Mesothelial cell of epicardium (in vitro differentiated cells): ENCODE data around the gene C1orf52. TPM values are rescaled to one million over a fixed set of nuclear protein-coding genes. Genes with fewer than 3 reads are reported as not detected.
"Not testable (repeated sequence)": the region's sequence is repeated elsewhere in the genome, so short reads cannot be mapped to it uniquely, and the experiment has no call there.

ENCODE experiments used
- DNase-seq, 2 experiments: peaks; one replicate each; pipeline ENCODE4 v3.0.0; 2021; ENCODE audit warnings: low spot score in 2 of 2; ENCODE audit not compliant: unreplicated experiment in 2 of 2
- H3K27ac Mint-ChIP-seq: 2 replicates; pipeline ENCODE4 v1.8.0; 2021; ENCODE audit warnings: mixed read lengths
- H3K27me3 Mint-ChIP-seq: 2 replicates; pipeline ENCODE4 v1.8.0; 2021; ENCODE audit warnings: low read depth, mixed read lengths
- H3K36me3 Mint-ChIP-seq: 2 replicates; pipeline ENCODE4 v1.8.0; 2021; ENCODE audit warnings: mixed read lengths
- H3K4me1 Mint-ChIP-seq: 2 replicates; pipeline ENCODE4 v1.8.0; 2021; ENCODE audit warnings: mixed read lengths
- H3K4me3 Mint-ChIP-seq: 2 replicates; pipeline ENCODE4 v1.8.0; 2021; ENCODE audit warnings: mild to moderate bottlenecking, moderate library complexity, mixed read lengths
- H3K9me3 Mint-ChIP-seq: 2 replicates; pipeline ENCODE4 v1.8.0; 2021; ENCODE audit warnings: mixed read lengths
- CTCF ChIP-seq: fragments of 200-600 bp; sonication (generic); IDR thresholded peaks from one replicate; pipeline ENCODE4 v1.5.0; 2021; ENCODE audit warnings: antibody characterized with exemption; ENCODE audit not compliant: unreplicated experiment
- total RNA-seq: library from RNA; stranded (reverse); gene quantifications from 3 replicates; pipeline ENCODE4 v1.2.1, GENCODE V29; 2021

The C1orf52 gene
- total RNA-seq, 1 donor from 2014 or later: 48.2 TPM

- peaks cover 18% of the 10 kb centered on the region for H3K9me3 Mint-ChIP-seq
- peak overlapping the region; percentile 98 for H3K4me3 Mint-ChIP-seq
Observed at GRCh38 chr1:85258536-85259117, 835 bp downstream of the C1orf52 start.

GRCh38 chr1:85249042-85249441, 10.4 kb downstream of the C1orf52 start:
- H3K4me3 Mint-ChIP-seq, H3K27ac Mint-ChIP-seq, DNase-seq, H3K27me3 Mint-ChIP-seq: not testable (repeated sequence)
- Mint-ChIP-seq H3K36me3 (peaks cover 34% of the 10 kb centered on the region), H3K9me3 (peaks cover 11% of the 10 kb centered on the region), H3K4me1 (peaks cover 30% of the 10 kb centered on the region)

More at GRCh38 chr1:85258536-85259117, 835 bp downstream of the C1orf52 start:
- H3K4me1 Mint-ChIP-seq: peaks cover 36% of the 10 kb centered on the region
- H3K27me3 Mint-ChIP-seq: no peaks in the 10 kb centered on the region
- H3K36me3 Mint-ChIP-seq: peaks cover 29% of the 10 kb centered on the region
- H3K27ac Mint-ChIP-seq: peak overlapping the region; percentile 98
- DNase-seq: no peak
- no peak for TF ChIP-seq CTCF

- peaks cover 11% of the 10 kb centered on the region for H3K9me3 Mint-ChIP-seq
- H3K27me3 Mint-ChIP-seq: no peaks in the 10 kb centered on the region
- TF ChIP-seq CTCF: no peak
- peaks cover 22% of the 10 kb centered on the region for H3K36me3 Mint-ChIP-seq
- no peak overlapping the region for H3K4me3 Mint-ChIP-seq
- H3K27ac Mint-ChIP-seq: peak overlapping the region; percentile 80
- H3K4me1 Mint-ChIP-seq: peaks cover 32% of the 10 kb centered on the region
- DNase-seq: no peak
Observed at GRCh38 chr1:85245891-85246290, 13.6 kb downstream of the C1orf52 start.

GRCh38 chr1:85245456-85245855, 14.0 kb downstream of the C1orf52 start:
- DNase-seq: no peak
- no peak overlapping the region for H3K4me3 Mint-ChIP-seq
- H3K27ac Mint-ChIP-seq: peak overlapping the region; percentile 80
- H3K4me1 Mint-ChIP-seq: peaks cover 37% of the 10 kb centered on the region
- H3K36me3 Mint-ChIP-seq: peaks cover 18% of the 10 kb centered on the region
- no peaks in the 10 kb centered on the region for H3K27me3 Mint-ChIP-seq
- peaks cover 11% of the 10 kb centered on the region for H3K9me3 Mint-ChIP-seq
- no peak for TF ChIP-seq CTCF

- Mint-ChIP-seq H3K27me3 (no peaks in the 10 kb centered on the region), H3K36me3 (peaks cover 8% of the 10 kb centered on the region), H3K27ac (peak overlapping the region; percentile 95), H3K4me1 (peaks cover 45% of the 10 kb centered on the region), H3K4me3 (peak overlapping the region; percentile 16), H3K9me3 (peaks cover 6% of the 10 kb centered on the region)
- no peak for TF ChIP-seq CTCF
- no peak for DNase-seq
Observed at GRCh38 chr1:85244271-85245061, 15.0 kb downstream of the C1orf52 start.

GRCh38 chr1:85243372-85243771, 16.1 kb downstream of the C1orf52 start:
- peaks cover 45% of the 10 kb centered on the region for H3K4me1 Mint-ChIP-seq
- H3K9me3 Mint-ChIP-seq: peaks cover 4% of the 10 kb centered on the region
- DNase-seq: no peak
- TF ChIP-seq CTCF: no peak
- peaks cover 5% of the 10 kb centered on the region for H3K36me3 Mint-ChIP-seq
- H3K27me3 Mint-ChIP-seq: no peaks in the 10 kb centered on the region
- no peak overlapping the region for H3K4me3 Mint-ChIP-seq
- peak overlapping the region; percentile 95 for H3K27ac Mint-ChIP-seq
